Subcutaneous adipose tissue (tissue), 4 donors: ENCODE results near the gene PALD1. TPM values are rescaled to one million over a fixed set of nuclear protein-coding genes. Genes with fewer than 3 reads are reported as not detected.

Experiments
- total RNA-seq, 4 donors: library from RNA; depleted of rRNA; stranded (reverse); fragments of >200 nt; gene quantifications; one replicate each; pipeline ENCODE4 v1.1.0, GENCODE V29; 2016
- TF ChIP-seq, protein P1 (sequence below): fragments of 450-650 bp; IDR thresholded peaks from one replicate; pipeline ENCODE4 v1.5.1; 2016; ENCODE audit warnings: low read depth, mild to moderate bottlenecking, control low read depth, antibody characterized with exemption, moderate library complexity

Gene PALD1
- total RNA-seq, 4 donors from 2014 or later = 1.0 to 4.5 (median 2.9) TPM

DNA sequence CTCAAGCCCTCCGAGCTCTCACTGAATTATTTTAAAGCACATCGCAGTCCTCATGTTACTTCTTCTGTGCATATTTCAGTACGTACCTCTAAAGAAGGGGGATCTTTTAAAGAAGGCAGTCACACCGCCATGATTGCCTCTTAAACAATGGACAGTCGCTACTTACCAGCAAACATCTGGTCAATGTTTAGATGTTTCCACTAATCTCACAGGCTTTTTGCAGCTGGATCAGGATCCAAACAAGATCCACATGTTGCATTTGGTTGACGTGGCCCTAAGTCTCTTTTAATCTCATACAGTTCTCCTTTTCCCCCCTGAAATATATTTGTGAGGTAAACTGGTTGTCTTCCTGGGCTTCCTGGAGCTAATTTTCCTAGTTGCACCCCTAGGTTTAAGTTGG lies 74.0 kb downstream of the PALD1 start:
- TF ChIP-seq, protein P1, sequence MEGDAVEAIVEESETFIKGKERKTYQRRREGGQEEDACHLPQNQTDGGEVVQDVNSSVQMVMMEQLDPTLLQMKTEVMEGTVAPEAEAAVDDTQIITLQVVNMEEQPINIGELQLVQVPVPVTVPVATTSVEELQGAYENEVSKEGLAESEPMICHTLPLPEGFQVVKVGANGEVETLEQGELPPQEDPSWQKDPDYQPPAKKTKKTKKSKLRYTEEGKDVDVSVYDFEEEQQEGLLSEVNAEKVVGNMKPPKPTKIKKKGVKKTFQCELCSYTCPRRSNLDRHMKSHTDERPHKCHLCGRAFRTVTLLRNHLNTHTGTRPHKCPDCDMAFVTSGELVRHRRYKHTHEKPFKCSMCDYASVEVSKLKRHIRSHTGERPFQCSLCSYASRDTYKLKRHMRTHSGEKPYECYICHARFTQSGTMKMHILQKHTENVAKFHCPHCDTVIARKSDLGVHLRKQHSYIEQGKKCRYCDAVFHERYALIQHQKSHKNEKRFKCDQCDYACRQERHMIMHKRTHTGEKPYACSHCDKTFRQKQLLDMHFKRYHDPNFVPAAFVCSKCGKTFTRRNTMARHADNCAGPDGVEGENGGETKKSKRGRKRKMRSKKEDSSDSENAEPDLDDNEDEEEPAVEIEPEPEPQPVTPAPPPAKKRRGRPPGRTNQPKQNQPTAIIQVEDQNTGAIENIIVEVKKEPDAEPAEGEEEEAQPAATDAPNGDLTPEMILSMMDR = no peak

GRCh38 chr10:70555371-70555770 lies 76.8 kb downstream of the PALD1 start:
- TF ChIP-seq, protein P1 = no peak

DNA sequence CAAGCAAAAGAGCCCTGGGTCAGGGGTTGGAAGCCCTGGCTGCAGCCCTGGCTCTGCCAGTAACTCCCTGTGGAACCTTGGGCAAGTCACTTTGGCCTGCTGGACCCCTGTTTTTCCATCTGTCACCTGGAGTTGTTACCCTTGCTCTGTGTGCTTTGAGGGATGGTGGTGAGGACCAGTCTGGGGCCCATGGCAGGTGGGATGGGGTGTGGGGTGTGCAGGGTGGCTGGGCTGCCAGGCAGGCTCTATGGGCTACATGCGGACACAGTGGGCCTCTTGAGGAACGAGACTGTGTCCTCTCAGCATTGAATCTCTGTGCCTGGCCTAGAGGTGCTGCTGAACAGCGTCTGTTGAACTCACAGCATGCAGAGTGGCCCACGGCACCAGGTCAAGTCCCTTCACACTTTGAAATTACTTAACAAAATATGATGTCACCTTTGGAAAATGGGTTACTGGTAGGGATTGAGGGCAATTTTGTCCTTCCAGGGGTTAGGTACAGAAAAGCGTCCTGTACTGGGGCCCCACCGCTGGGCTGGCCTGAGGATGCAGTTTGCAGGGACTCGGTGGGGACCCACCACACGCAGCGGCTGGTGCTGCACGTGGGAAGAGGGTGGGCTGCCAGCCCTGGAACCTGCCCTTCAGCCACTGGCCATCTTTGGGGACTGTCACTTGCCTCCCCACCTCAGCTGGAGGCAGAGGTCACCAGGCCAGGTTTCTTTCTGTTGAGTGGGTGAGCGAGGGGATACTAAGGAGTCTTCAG lies 78.7 kb downstream of the PALD1 start:
- TF ChIP-seq, protein P1 = no peak

DNA sequence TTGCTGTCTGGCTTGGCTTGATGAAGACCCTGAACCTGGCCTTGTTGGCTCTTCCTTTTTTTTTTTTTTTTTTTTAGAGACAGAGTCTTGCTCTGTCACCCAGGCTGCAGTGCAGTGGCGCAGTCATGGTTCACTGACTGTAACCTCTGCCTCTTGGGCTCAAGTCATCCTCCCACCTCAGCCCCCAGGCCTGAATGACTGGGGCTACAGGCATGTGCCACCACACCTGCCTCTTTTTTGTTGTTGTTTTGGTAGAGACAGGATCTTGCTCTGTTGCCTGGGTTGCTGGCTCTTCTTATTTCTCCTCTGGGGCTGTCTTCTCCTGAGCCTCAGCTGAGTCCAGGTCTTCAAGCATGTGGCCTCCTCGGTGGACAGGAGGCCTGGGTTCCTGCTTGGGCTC lies 79.3 kb downstream of the PALD1 start:
- TF ChIP-seq, protein P1 = no peak

DNA sequence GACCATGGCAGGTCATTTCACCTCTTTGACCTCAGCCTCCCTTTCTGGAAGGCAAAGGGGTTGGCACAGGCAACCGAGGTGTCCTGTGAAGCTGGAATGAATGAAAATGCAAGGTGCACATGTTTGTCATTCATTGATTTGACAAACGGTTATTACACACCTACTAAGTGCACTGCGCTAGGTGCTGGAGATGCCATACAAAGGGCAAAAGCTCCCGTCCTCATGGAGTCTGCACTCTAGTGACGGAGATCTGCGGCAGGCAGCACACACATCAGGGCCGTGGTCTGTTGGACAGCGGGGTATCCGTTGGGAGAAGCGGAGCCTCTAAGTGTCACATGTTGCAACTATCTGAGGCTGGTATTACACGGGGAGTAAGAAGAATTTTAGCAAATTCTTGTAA lies 79.7 kb downstream of the PALD1 start:
- TF ChIP-seq, protein P1 = no peak

DNA sequence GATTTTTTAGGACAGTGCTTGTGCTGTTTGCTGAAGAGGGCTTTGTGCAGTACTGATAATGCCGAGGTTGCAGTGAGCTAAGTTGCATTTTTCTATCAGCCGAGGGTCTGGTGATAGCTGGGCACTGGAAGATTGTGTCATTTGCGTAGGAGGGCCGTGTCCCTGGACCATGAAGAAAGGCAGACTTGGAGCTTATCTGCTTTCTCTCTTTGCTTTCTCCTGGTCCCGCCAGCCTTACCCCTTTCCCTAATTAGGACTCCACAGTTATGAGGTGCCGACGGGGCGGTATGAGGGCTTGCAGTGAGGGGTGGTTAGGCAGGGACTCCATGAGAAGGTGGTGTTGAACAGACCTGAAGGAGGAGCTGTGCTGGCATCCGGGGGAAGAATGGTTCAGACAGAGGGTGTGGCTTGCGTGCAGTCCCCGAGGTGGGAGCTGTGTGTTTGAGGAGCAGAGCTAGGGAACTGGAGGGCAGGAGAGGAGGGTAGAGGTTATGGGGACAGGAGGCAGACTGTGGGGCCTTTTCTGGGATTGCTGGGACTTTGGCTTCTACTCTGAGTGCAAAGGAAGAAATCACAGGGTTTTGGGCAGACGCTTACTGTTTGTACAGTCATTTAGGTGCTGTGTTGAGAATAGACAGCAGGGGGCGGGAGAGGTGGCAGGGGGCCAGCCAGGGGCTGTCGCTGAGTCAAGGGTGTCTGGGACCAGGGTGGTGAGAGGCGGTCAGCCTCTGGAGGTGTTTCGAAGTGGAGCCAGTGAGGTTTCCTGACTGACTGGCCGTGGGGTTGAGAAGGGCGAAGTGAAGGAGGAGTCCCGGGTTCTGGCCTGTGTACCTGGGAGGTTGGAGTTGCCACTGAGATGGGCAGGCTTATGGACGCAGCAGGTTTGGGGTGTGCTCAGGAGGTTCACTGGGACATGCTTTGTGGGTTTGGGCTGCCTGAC lies 80.6 kb downstream of the PALD1 start:
- TF ChIP-seq, protein P1 = no peak

- TF ChIP-seq, protein P1 = no peak
Measured at GRCh38 chr10:70559861-70560260, 81.3 kb downstream of the PALD1 start.
